ENCODE data around the gene HPCAL4. TPM values are rescaled to one million over a fixed set of nuclear protein-coding genes. Genes with fewer than 3 reads are reported as not detected.

Gene HPCAL4
- total RNA-seq, 1 donor, result under 0.01 TPM

GRCh38 chr1:39642796-39643195 is 48.4 kb downstream of the HPCAL4 start:
- no peak overlapping the region for H3K4me3 ChIP-seq (ENCODE audit: low read depth, low read length)
- no peak for DNase-seq (ENCODE audit: low read depth)
- no peak for TF ChIP-seq CTCF (IDR thresholded peaks at IDR 0.05; ENCODE audit: insufficient read depth, low read length)

DNA sequence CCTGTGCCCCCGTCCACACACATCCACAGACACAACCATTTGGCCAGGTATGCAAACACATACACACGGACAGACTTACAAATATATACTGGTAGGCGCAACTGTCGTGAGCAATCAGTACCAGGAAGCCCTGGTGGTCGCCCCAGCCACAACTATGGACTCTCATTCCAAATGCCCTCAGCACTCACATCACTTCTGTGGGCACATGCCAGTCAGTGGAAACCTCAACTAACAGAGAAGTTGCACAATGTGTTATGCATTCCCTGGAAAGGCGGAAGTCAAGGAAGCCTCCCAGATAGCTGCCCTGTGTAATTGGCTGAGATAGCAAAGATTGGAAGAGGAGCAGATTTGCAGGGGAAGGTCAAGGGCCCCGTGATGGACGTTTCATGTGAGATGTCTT is 50.4 kb downstream of the HPCAL4 start:
- no peak for TF ChIP-seq CTCF (IDR thresholded peaks at IDR 0.05; ENCODE audit: insufficient read depth, low read length)
- no peak overlapping the region for H3K4me3 ChIP-seq (ENCODE audit: low read depth, low read length)
- no peak for DNase-seq (ENCODE audit: low read depth)

- no peak within 1 kb of the TSS for H3K4me3 ChIP-seq (ENCODE audit: low read depth, low read length)
- no peak for TF ChIP-seq CTCF (IDR thresholded peaks at IDR 0.05; ENCODE audit: insufficient read depth, low read length)
- no peak for DNase-seq (ENCODE audit: low read depth)
Observed at GRCh38 chr1:39639305-39640130, 51.7 kb downstream of the HPCAL4 start, which contains the start of gene HEYL. TSS of gene HEYL (minus strand) at chr1:39639643. CDS start at chr1:39639625, 18 bp downstream.

- DNase-seq (ENCODE audit: low read depth), result no peak
- no peak overlapping the region for H3K4me3 ChIP-seq (ENCODE audit: low read depth, low read length)
- no peak for TF ChIP-seq CTCF (IDR thresholded peaks at IDR 0.05; ENCODE audit: insufficient read depth, low read length)
Observed at GRCh38 chr1:39638965-39639304, 52.3 kb downstream of the HPCAL4 start.

DNA sequence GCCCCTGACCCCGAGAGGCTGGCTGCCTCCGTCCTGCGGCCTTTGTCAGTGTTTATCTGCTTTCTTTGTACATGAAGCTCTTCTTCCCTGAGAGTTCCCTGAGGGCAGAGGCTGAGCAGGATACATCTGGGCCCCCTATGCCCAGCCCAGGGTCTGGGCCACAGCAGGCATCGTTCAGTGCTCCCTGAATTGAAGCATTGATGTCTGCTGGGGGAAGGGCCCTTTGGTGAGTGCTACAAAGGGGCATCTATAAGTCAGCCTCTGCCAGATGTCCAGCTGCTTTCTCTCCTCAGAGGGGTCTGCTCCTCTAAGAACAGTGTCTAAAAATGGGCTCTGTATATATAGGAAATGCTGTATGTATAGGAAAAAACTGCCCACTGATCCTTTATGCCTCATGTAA is 53.9 kb downstream of the HPCAL4 start:
- DNase-seq (ENCODE audit: low read depth), result no peak
- TF ChIP-seq CTCF (IDR thresholded peaks at IDR 0.05; ENCODE audit: insufficient read depth, low read length), result no peak
- H3K4me3 ChIP-seq (ENCODE audit: low read depth, low read length), result no peak overlapping the region

- no peak for DNase-seq (ENCODE audit: low read depth)
- TF ChIP-seq CTCF (IDR thresholded peaks at IDR 0.05; ENCODE audit: insufficient read depth, low read length), result no peak
Observed at GRCh38 chr1:39635871-39636210, 55.4 kb downstream of the HPCAL4 start.

More at GRCh38 chr1:39635871-39636210, 55.4 kb downstream of the HPCAL4 start:
- H3K4me3 ChIP-seq (ENCODE audit: low read depth, low read length), result no peak overlapping the region

Data from fibroblast of the aortic adventitia (primary cell).